Pancreas (tissue), 10 donors: ENCODE data around the gene PPP6R3. TPM values are rescaled to one million over a fixed set of nuclear protein-coding genes. Genes with fewer than 3 reads are reported as not detected.

Experiments used
- ATAC-seq, 4 donors: fragments of 200-7000 bp; cut with Tn5 transposase; one replicate each; pipeline versions ENCODE4 v1.8.0 to v1.9.1; 2020; ENCODE audit warnings: mild to moderate bottlenecking in 4 of 4, moderate library complexity in 4 of 4
- DNase-seq, 6 donors: peaks; one replicate each; pipeline ENCODE4 v3.0.0-alpha.2; 2020
- FAIRE-seq: peaks from 2 replicates; lab custom pipeline; 2012; peaks lifted over from hg19 to GRCh38; lab: Jason Lieb, UNC
- H3K27ac ChIP-seq, 4 donors: fragments of 200-600 bp; sonication (generic); 1 replicate in 3 of 4; 2 replicates in 1 of 4; pipeline versions ENCODE4 v1.5.0 to v1.8.0; 2020
- H3K27me3 ChIP-seq, 4 donors: fragments of 200-600 bp; one replicate each; pipeline ENCODE4 v1.8.0; 2021
- H3K36me3 ChIP-seq, 3 donors: fragments of 200-600 bp; sonication (generic) in 1 of 3; one replicate each; pipeline versions ENCODE4 v1.5.0 to v1.8.0; 2020 to 2021
- H3K4me1 ChIP-seq, 3 donors: fragments of 200-600 bp; one replicate each; pipeline ENCODE4 v1.8.0; 2021
- H3K4me3 ChIP-seq, 4 donors: fragments of 200-600 bp; sonication (generic) in 2 of 4; one replicate each; pipeline versions ENCODE4 v1.5.0 to v1.8.0; 2020 to 2021
- H3K9me3 ChIP-seq, 4 donors: fragments of 200-600 bp; one replicate each; pipeline ENCODE4 v1.8.0; 2021
- CTCF ChIP-seq, 4 donors: fragments of 200-600 bp; sonication (generic) in 3 of 4; IDR thresholded peaks; one replicate each; pipeline versions ENCODE4 v1.5.0 to v1.8.0; 2021; ENCODE audit warnings: antibody characterized with exemption in 4 of 4
- WGBS, 2 donors: extraction: QIAGEN DNeasy Blood & Tissue Kit; methylation state at CpG; one replicate each; pipeline ENCODE4 v1.1.7; 2013; 5-methylcytosine and 5-hydroxymethylcytosine counted together
- intact Hi-C, 3 donors: fragments of 100-400 bp; cut with DNase I; formaldehyde crosslinking; loops; one replicate each; pipeline versions ENCODE4 v1.11.1 to v1.14.2; 2022
- polyA plus RNA-seq, 2 donors: library from polyadenylated mRNA; stranded (reverse); fragments of 200-250 nt; gene quantifications; one replicate each; pipeline ENCODE4 v1.2.3, GENCODE V29; 2013
- total RNA-seq, 6 donors: library from RNA; stranded (reverse); fragmentation: NEBNext Ultra II Directional in 4 of 6; extraction: Animal tissue kit (Norgen Biotek cat#: 25700) in 4 of 6; gene quantifications; one replicate each; pipeline versions ENCODE4 v1.2.1 to v1.2.4, GENCODE V29; 2021 to 2023
- donor health status: healthy with polysubstance abuse.
- donor health status: DM: no; HTN: no; CAD: no; lungs with moderate emphysema.
- donor health status: DM: no; HTN: no; CAD: no.
- donor health status: control.
- donor health status: control.
- donor health status: Bipolar disorder and iron deficiency.
- donor health status: DM: yes; HTN: yes; CAD: no.
- donor health status: DM: no; HTN: no; CAD: no.
- donor health status: DM: no; HTN: no; CAD: no.
- donor health status: DM: yes; HTN: yes; CAD: no.

PPP6R3 gene
- total and polyA plus RNA-seq, 8 donors = 19.5 to 56.0 (median 33.5) TPM

- TF ChIP-seq CTCF (IDR thresholded peaks at IDR 0.05) = no peak
- FAIRE-seq = no peak
Observed at GRCh38 chr11:68436162-68436888, 24.2 kb upstream of the PPP6R3 start.

DNA sequence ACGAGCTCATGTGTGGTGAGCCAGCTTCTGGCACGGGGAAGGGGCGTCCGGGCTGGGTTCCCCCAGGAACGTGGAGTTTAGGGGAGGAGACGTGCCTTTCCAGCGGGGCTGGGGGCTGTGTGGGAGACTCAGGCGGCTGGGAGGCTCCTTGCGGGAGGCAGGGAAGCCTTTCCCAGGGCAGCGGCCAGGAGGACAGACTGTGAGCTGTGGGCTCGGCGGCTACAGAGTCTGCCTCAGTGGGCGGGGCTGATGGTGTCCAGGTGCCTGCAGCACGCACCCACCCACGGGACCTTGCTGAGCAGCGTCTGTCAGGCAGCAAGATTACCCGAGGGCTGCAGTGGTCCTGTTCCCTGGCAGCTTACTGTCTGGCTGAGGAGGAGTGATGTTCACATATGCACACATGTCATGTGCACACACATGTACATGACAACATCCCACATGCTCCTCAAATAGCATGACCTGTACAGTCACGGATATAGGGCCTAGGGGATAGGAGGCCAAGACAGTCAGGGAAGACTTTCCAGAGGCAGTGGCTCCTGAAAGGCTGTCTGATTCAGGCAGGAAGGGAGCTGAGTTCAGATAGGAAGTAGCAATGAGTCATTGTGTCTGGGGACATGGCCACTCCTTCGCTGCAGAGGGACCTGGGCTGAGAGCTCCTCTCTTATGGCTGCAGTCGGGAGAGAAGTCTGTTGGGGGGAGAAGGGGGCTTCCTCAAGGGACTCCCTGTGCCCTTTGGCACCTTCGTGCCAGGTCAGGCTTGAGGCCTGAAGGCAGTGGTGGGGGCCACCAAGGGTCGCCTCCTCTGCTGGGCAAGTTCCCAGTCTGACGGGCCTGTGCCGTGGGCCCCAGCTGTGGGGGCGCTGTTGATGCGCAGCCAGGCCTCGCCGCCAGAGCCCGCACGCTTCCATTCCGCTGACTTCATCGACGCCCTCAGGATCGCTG is 23.3 kb upstream of the PPP6R3 start:
- Histone ChIP-seq H3K27me3 (no peaks in the 10 kb centered on the region), H3K36me3 (peaks cover 0 to 66% (median 8%) of the 10 kb centered on the region in 3 donors), H3K4me1 (no peaks in the 10 kb centered on the region), H3K27ac (no peak overlapping the region), H3K4me3 (no peak overlapping the region), H3K9me3 (no peaks in the 10 kb centered on the region)
- WGBS, 2 donors = 90 to 92% methylated on average over 34 of the region's 34 CpGs
- DNase-seq = peak in 1 of 6 donors; percentile 68
- intact Hi-C loops = loop anchor here in 1 of 3 donors (10.0 kb wide), 1 partner anchor 172 kb away; no protein-coding TSS in a partner anchor
- no peak for TF ChIP-seq CTCF (IDR thresholded peaks at IDR 0.05)
- peak; percentile 27 to 70 (median 52) for ATAC-seq
- no peak for FAIRE-seq

More at GRCh38 chr11:68436162-68436888, 24.2 kb upstream of the PPP6R3 start:
- Histone ChIP-seq H3K27ac (no peak overlapping the region), H3K4me1 (no peaks in the 10 kb centered on the region), H3K9me3 (no peaks in the 10 kb centered on the region), H3K4me3 (no peak overlapping the region), H3K27me3 (no peaks in the 10 kb centered on the region), H3K36me3 (peaks cover 0 to 62% (median 12%) of the 10 kb centered on the region in 3 donors)
- WGBS, 2 donors = 93 to 97% methylated on average over 14 to 16 of the region's 16 CpGs
- intact Hi-C loops = loop anchor here in 1 of 3 donors (10.0 kb wide), 1 partner anchor 172 kb away; no protein-coding TSS in a partner anchor
- no peak for ATAC-seq
- DNase-seq = no peak

DNA sequence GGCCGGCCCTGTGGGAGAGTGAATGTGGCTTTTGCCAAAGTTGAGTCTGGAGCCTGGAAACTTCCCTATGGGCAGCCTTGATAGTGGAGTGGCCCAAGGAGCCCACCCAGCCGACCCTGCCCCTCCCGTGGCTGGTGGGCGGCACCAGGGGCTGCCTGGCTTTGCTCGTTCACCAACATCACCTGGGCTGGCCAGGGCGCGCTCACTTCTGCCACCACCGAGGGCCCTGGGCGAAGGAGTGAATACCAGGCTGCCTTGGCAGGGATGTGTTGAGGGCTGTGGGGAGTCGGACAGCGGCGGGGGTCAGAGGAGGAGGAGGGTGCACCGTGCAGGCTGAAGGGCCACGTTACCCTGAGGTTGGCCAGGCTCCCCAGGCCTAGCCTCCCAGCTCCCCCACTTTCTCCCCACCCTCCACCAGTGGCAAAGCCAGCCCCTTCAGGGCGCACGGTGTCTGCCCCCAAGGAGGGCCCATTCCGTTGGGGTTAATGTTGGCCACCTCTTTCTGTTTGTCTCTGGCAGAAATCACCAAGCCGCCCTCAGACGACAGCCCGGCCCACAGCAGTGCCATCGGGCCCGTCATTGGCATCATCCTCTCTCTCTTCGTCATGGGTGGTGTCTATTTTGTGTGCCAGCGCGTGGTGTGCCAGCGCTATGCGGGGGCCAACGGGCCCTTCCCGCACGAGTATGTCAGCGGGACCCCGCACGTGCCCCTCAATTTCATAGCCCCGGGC is 22.5 kb upstream of the PPP6R3 start:
- Histone ChIP-seq H3K4me1 (no peaks in the 10 kb centered on the region), H3K9me3 (no peaks in the 10 kb centered on the region), H3K27me3 (no peaks in the 10 kb centered on the region), H3K4me3 (no peak overlapping the region), H3K27ac (no peak overlapping the region), H3K36me3 (peaks cover 0 to 59% (median 8%) of the 10 kb centered on the region in 3 donors)
- intact Hi-C loops = loop anchor here in 1 of 3 donors (10.0 kb wide), 1 partner anchor 173 kb away; no protein-coding TSS in a partner anchor
- WGBS, 2 donors = 94% methylated on average over 34 of the region's 34 CpGs
- FAIRE-seq (no peak), ATAC-seq (no peak), DNase-seq (peak in 1 of 6 donors; percentile 64)
- TF ChIP-seq CTCF (IDR thresholded peaks at IDR 0.05) = no peak

GRCh38 chr11:68438658-68439259 is 21.8 kb upstream of the PPP6R3 start:
- intact Hi-C loops = loop anchor here in 1 of 3 donors (10.0 kb wide), 1 partner anchor 174 kb away; no protein-coding TSS in a partner anchor
- Histone ChIP-seq H3K36me3 (peaks cover 0 to 55% (median 8%) of the 10 kb centered on the region in 3 donors), H3K4me1 (no peaks in the 10 kb centered on the region), H3K4me3 (no peak overlapping the region), H3K27ac (no peak overlapping the region), H3K9me3 (no peaks in the 10 kb centered on the region), H3K27me3 (no peaks in the 10 kb centered on the region)
- DNase-seq (no peak), FAIRE-seq (no peak), ATAC-seq (no peak)
- no peak for TF ChIP-seq CTCF (IDR thresholded peaks at IDR 0.05)
- 94 to 95% methylated on average over 6 of the region's 6 CpGs for WGBS, 2 donors
